AG04449 (cell line): Measurements from ENCODE around the gene BLOC1S4.
"Not testable (repeated sequence)": the region's sequence is repeated elsewhere in the genome, so short reads cannot be mapped to it uniquely, and the experiment has no call there.

Experiments
- CTCF ChIA-PET: fragments of 350-600 bp; formaldehyde crosslinking; extraction: SDS; loops from one replicate; lab custom pipeline; 2021; ENCODE audit warnings: antibody characterized with exemption; lab: Yijun Ruan, JAX
- POLR2A ChIA-PET: fragments of 400-600, 350-600 bp; formaldehyde crosslinking; extraction: SDS; loops from one replicate; lab custom pipeline; 2020; ENCODE audit warnings: antibody characterized with exemption, inconsistent platforms; lab: Yijun Ruan, JAX
- DNase-seq: peaks from one replicate; pipeline ENCODE4 v3.0.0-alpha.2; 2010; ENCODE audit warnings: low read depth, low spot score
- H3K4me3 ChIP-seq: 2 replicates; pipeline ENCODE4 v1.5.1; 2011; ENCODE audit warnings: low read depth, mild to moderate bottlenecking, control low read depth, low read length
- CTCF ChIP-seq: IDR thresholded peaks from one replicate; pipeline ENCODE4 v1.5.1; 2011; ENCODE audit warnings: mild to moderate bottlenecking, moderate library complexity, low read length, control low read depth, inconsistent platforms; ENCODE audit not compliant: insufficient read depth; ENCODE audit errors: missing control alignments

The BLOC1S4 gene

GRCh38 chr4:6724421-6725111 is 8.6 kb downstream of the BLOC1S4 start:
- no peak for TF ChIP-seq CTCF
- ChIA-PET CTCF (interaction anchor here (1.2 to 10.8 kb wide), 2 partner anchors 151 to 346 kb away, joined by 6 to 308 read pairs; no protein-coding TSS in a partner anchor), POLR2A (interaction anchor here (0.6 kb wide), 1 partner anchor 195 kb away, joined by 3 read pairs; no protein-coding TSS in a partner anchor)
- no peak overlapping the region for H3K4me3 ChIP-seq
- no peak for DNase-seq

- not testable (repeated sequence) for H3K4me3 ChIP-seq, DNase-seq
- ChIA-PET CTCF (interaction anchor here (1.2 to 10.8 kb wide), 2 partner anchors 150 to 346 kb away, joined by 6 to 308 read pairs; no protein-coding TSS in a partner anchor), POLR2A (interaction anchor here (0.6 kb wide), 1 partner anchor 196 kb away, joined by 3 read pairs; no protein-coding TSS in a partner anchor)
These were observed 9.5 kb downstream of the BLOC1S4 start for GRCh38 chr4:6725427-6725961.

GRCh38 chr4:6727081-6727942 is 11.3 kb downstream of the BLOC1S4 start:
- TF ChIP-seq CTCF = no peak
- ChIA-PET CTCF (interaction anchor here (0.9 to 7.5 kb wide), 6 partner anchors 9 to 346 kb away, joined by 3 to 52 read pairs (median 6); partner anchors contain the start of gene BLOC1S4), POLR2A (interaction anchor here (1.0 kb wide), 1 partner anchor 159 kb away, joined by 3 read pairs; no protein-coding TSS in a partner anchor)
- H3K4me3 ChIP-seq = no peak overlapping the region; the same call in 1 of the 2 replicates
- DNase-seq = no peak

GRCh38 chr4:6727943-6728250 is 11.9 kb downstream of the BLOC1S4 start:
- ChIA-PET CTCF (interaction anchor here (1.1 to 7.5 kb wide), 5 partner anchors 10 to 341 kb away, joined by 3 to 52 read pairs (median 12); partner anchors contain the start of gene BLOC1S4), POLR2A (interaction anchor here (1.0 kb wide), 1 partner anchor 159 kb away, joined by 3 read pairs; no protein-coding TSS in a partner anchor)

GRCh38 chr4:6728320-6729029 is 12.5 kb downstream of the BLOC1S4 start:
- DNase-seq = no peak
- POLR2A ChIA-PET = no interaction called here
- TF ChIP-seq CTCF = no peak
- CTCF ChIA-PET = interaction anchor here (1.1 to 7.5 kb wide), 5 partner anchors 10 to 341 kb away, joined by 3 to 52 read pairs (median 4); partner anchors contain the start of gene BLOC1S4
- no peak overlapping the region for H3K4me3 ChIP-seq

More at GRCh38 chr4:6727943-6728250, 11.9 kb downstream of the BLOC1S4 start:
- DNase-seq = no peak
- no peak overlapping the region for H3K4me3 ChIP-seq
- TF ChIP-seq CTCF = no peak
